KG1 (cell line): ENCODE measurements around the gene DCD.

Experiments used
- DNase-seq: peaks from one replicate; lab custom pipeline; 2025; lab: John Stamatoyannopoulos, UW

The DCD gene

DNA sequence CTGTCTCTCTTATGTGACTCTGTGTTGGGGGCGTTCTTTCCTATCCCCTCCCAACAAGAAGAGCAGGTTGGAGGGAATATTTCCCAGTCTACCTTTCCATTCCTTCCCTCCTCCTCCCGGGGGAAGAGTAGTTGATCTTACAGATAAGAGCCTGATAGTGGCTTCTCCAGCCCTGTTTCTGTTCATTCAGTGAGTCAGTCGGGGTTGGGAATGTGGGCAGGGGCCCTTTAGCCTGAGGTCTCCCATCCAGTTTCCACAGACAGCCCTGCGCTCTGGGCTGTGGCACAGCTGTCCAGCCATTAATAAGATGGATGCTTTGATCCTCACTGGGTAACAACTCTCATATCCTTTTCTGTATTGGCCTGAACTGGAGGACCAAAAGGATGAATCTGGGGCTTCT lies 41.6 kb downstream of the DCD start:
- no peak for DNase-seq

DNA sequence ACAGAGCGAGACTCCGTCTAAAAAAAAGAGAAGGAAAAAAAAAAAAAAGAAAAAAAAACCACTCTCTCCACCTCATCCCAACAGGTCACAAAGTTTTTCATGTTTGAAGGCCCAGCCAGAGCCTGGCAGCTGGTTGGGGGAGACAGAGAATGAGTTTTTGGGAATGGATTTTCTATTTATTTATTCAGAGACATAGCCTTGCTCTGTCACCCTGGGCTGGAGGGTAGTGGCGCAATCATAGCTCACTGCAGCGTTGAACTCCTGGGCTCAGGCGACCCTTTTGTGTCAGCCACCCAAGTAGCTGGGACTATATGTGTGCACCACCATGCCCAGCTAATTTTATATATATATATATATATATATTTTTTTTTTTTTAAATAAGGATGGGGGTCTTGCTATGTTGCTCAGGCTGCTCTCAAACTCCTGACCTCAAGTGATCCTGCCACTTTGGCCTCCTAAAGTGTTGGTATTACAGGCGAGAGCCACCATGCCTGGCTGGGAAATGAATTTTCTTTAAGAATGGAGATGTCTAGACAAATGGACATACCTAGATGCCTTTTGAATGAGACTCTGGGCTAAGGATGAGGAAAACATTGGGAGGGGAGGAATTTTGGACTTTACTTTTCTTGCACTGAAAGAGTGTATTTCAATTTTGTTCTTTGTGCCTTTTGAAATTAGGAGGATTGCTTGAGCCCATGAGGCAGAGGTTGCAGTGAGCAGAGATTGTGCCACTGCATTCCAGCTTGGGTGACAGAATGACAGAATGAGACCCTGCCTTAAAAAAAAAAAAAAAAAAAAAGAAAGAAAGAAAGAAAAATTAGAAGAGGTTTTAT lies 42.8 kb downstream of the DCD start:
- DNase-seq: no peak

DNA sequence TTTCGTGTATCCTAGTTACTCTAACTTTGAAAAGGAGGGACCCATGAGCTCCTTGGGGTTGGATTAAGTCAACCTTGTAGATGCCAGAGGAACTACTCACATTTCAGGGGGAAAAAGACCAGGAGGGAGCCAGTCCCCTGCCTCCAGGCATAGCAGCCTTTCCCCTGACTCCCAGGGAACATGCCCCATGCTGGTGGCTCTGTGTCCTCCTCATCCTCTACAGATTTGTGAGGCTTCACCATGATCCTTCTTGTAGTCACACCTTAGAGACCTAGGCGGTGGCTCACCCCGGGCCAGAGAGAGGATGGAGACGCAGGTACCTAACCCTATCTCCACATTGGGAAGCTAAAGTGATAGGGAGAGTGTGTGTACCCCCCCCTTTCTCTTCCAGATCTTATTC lies 43.7 kb downstream of the DCD start:
- no peak for DNase-seq

DNA sequence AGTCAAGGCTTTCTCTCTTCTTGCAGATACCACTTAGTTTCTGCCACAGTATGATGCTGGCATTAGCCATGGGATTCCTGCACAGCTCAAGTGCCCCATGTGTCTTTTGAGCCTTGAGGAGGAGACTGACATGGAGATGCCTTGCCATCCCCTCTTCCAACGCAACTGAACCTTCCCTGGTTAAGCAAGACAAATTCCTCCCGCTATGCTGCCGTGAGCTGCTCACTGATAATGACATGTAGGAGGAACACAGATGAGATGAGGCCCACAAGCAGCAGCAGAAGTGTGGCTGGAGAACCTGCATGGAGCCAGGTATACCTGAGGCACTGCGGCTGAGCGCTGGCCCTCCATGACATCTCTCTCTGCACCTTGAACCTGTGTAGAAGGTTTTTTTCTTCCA lies 44.3 kb downstream of the DCD start:
- no peak for DNase-seq

GRCh38 chr12:54603173-54603814 lies 44.9 kb downstream of the DCD start:
- DNase-seq: peak; percentile 11

- no peak for DNase-seq
Observed at GRCh38 chr12:54602661-54603060, 45.5 kb downstream of the DCD start.

DNA sequence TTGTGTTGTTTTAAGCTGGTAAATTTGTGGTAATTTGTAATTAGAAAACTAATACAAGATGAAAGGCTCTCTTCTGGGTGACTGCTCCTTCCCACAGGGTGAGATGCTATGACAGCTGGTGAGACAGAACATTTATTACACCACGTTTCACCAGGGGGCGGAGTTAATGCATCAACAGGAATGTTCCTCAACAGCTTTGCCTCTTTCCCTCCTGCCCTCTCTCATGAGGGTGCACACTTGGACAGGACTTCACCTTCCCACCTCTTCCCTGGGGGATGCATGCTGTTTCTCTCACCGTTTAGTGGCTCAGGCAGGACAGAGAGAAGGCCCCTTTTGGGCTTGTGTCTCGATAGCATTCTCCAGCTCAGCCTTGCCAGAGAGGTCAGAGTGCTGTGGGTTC lies 46.3 kb downstream of the DCD start:
- DNase-seq: no peak

- DNase-seq: no peak
Observed at GRCh38 chr12:54598970-54599369, 49.2 kb downstream of the DCD start.

DNA sequence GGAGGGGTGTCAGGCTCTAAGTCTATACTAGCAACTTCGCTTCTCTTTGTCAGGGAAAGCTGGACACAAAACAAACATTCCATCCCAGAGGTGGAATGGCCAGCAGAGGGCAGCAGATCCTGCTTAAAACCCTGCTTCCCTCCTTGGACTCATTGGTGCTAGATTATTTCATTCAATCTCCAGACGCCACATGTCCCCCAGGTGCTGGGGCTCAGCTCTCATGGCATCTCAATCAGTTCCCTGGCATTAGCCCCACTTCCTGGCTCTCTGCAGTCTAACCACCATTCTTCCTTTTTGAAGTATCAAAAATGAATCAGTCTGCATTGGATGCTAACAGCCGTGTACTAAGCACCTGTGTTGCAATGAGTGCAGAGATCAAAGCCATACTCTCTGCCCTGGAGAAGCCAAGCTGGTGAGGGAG lies 51.6 kb downstream of the DCD start:
- DNase-seq: no peak

DNA sequence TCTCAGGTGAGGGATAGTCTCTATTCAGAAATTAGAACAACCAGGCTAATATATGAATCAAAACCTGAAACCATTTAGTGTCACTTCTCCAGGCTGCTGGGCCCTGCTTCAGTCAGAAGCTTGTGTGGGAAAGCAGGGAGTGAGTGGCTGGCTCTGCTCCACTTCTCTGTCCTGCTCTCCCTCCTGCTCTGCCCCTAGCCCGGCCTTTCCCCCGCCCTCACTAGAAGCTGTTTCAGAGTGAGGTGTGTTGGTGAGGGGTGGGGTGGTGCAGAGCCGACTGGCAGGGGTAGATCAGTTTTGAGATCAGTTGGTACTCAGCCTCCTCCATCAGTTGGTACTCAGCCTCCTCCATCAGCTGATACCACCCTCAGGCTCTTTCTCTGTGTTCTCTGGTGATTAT lies 52.7 kb downstream of the DCD start:
- no peak for DNase-seq
